ENCODE measurements around the gene IRF7. TPM values are rescaled to one million over a fixed set of nuclear protein-coding genes. Genes with fewer than 3 reads are reported as not detected.

IRF7 gene
- polyA plus RNA-seq, 2 of the 4 experiments (the other 2 are of a cell fraction) = 2.0 to 3.1 TPM

DNA sequence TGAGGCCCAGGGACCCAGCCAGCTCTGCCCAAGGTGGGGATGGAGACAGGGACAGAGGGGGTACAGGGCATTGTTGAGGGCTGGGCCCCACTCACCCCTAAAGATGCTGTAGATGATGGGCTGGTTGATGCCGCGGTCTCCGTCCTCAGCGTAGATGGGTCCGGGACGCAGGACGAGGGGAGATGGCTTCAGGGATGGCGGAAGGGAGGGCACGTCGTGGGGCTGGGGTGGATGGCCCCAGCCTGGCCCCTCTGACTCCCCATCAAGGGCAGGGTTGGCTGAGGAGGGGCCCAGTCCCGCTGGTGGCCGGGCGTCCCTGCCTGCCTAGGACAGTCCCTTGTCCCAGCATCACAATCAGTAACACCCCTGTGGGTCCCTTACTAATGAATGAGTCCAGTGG is 4.5 kb upstream of the IRF7 start:
- no peak overlapping the region for H3K27ac ChIP-seq
- ChIA-PET CTCF (interaction anchor here (1.2 kb wide), 1 partner anchor 10 kb away, joined by 3 read pairs; no protein-coding TSS in a partner anchor), POLR2A (no interaction called here)
- FAIRE-seq (no peak), DNase-seq (ENCODE audit: low read depth in 1 of 2, low spot score in 1 of 2) (no peak), ATAC-seq (no peak)
- no peak overlapping the region for H3K4me3 ChIP-seq
- 96% methylated on average over 13 of the region's 13 CpGs for WGBS (ENCODE audit: missing lambda C conversion rate)
- no peaks in the 10 kb centered on the region for H3K9me3 ChIP-seq
- peaks cover 27% of the 10 kb centered on the region for H3K4me1 ChIP-seq
- TF ChIP-seq POLR2AphosphoS2 (conservative IDR thresholded peaks at IDR 0.05; ENCODE audit: low read length) (no peak), HOXB5 (CRISPR knock-in tag; IDR thresholded peaks at IDR 0.05) (no peak), HEYL (CRISPR knock-in tag; IDR thresholded peaks at IDR 0.05) (no peak), CHD2 (IDR thresholded peaks at IDR 0.05; ENCODE audit: low read length, partially characterized antibody) (no peak), NPAS2 (CRISPR knock-in tag; IDR thresholded peaks at IDR 0.05; ENCODE audit: borderline replicate concordance) (no peak), BHLHE40 (IDR thresholded peaks at IDR 0.05; ENCODE audit: low read depth, low read length) (no peak), KDM1A (IDR thresholded peaks at IDR 0.05; ENCODE audit: low read depth) (no peak), PHF8 (IDR thresholded peaks at IDR 0.05; ENCODE audit: borderline replicate concordance, low read depth) (no peak), TFCP2L1 (CRISPR knock-in tag; IDR thresholded peaks at IDR 0.05) (no peak), CEBPB (IDR thresholded peaks at IDR 0.05) (no peak), NR3C1 (IDR thresholded peaks at IDR 0.05) (no peak)
- TF ChIP-seq, protein P1, sequence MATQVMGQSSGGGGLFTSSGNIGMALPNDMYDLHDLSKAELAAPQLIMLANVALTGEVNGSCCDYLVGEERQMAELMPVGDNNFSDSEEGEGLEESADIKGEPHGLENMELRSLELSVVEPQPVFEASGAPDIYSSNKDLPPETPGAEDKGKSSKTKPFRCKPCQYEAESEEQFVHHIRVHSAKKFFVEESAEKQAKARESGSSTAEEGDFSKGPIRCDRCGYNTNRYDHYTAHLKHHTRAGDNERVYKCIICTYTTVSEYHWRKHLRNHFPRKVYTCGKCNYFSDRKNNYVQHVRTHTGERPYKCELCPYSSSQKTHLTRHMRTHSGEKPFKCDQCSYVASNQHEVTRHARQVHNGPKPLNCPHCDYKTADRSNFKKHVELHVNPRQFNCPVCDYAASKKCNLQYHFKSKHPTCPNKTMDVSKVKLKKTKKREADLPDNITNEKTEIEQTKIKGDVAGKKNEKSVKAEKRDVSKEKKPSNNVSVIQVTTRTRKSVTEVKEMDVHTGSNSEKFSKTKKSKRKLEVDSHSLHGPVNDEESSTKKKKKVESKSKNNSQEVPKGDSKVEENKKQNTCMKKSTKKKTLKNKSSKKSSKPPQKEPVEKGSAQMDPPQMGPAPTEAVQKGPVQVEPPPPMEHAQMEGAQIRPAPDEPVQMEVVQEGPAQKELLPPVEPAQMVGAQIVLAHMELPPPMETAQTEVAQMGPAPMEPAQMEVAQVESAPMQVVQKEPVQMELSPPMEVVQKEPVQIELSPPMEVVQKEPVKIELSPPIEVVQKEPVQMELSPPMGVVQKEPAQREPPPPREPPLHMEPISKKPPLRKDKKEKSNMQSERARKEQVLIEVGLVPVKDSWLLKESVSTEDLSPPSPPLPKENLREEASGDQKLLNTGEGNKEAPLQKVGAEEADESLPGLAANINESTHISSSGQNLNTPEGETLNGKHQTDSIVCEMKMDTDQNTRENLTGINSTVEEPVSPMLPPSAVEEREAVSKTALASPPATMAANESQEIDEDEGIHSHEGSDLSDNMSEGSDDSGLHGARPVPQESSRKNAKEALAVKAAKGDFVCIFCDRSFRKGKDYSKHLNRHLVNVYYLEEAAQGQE (IDR thresholded peaks at IDR 0.05) = no peak
- TF ChIP-seq, protein P2, sequence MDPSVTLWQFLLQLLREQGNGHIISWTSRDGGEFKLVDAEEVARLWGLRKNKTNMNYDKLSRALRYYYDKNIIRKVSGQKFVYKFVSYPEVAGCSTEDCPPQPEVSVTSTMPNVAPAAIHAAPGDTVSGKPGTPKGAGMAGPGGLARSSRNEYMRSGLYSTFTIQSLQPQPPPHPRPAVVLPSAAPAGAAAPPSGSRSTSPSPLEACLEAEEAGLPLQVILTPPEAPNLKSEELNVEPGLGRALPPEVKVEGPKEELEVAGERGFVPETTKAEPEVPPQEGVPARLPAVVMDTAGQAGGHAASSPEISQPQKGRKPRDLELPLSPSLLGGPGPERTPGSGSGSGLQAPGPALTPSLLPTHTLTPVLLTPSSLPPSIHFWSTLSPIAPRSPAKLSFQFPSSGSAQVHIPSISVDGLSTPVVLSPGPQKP (IDR thresholded peaks at IDR 0.05; ENCODE audit: low read depth, low read length) = no peak
- TF ChIP-seq, protein P3, sequence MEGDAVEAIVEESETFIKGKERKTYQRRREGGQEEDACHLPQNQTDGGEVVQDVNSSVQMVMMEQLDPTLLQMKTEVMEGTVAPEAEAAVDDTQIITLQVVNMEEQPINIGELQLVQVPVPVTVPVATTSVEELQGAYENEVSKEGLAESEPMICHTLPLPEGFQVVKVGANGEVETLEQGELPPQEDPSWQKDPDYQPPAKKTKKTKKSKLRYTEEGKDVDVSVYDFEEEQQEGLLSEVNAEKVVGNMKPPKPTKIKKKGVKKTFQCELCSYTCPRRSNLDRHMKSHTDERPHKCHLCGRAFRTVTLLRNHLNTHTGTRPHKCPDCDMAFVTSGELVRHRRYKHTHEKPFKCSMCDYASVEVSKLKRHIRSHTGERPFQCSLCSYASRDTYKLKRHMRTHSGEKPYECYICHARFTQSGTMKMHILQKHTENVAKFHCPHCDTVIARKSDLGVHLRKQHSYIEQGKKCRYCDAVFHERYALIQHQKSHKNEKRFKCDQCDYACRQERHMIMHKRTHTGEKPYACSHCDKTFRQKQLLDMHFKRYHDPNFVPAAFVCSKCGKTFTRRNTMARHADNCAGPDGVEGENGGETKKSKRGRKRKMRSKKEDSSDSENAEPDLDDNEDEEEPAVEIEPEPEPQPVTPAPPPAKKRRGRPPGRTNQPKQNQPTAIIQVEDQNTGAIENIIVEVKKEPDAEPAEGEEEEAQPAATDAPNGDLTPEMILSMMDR (IDR thresholded peaks at IDR 0.05) = no peak
- H3K4me2 ChIP-seq = no peak overlapping the region

DNA sequence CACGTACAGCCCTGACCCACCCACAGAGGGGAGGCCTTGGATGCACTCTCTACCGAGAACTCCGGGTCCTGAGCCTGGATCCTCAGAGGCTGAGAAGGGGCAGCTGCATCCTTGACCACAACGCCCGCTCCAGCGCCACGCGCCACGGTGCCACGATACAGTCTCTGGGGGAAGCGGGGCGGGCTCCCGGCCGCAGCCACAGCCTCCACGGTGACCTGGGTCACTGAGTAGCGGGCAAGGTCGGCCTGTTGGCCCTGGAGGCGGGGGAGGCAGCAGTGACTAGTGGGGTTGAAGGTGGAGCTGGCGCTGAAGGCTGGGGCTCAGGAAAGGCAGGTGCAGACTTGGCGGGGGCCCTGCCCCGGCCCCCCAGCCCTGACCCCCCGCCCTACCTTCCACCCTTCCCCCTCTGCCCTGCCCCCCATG is 3.9 kb upstream of the IRF7 start:
- no peak overlapping the region for H3K27ac ChIP-seq
- CTCF ChIA-PET = interaction anchor here (1.2 kb wide), 1 partner anchor 9 kb away, joined by 3 read pairs; no protein-coding TSS in a partner anchor
- ATAC-seq = no peak
- WGBS (ENCODE audit: missing lambda C conversion rate) = 87% methylated on average over 14 of the region's 22 CpGs
- no peak for FAIRE-seq
- TF ChIP-seq FOSL2 (IDR thresholded peaks at IDR 0.05) (no peak), FOSL2 (CRISPR knock-in tag; IDR thresholded peaks at IDR 0.05) (no peak), RNF2 (IDR thresholded peaks at IDR 0.05; ENCODE audit: borderline replicate concordance, low read depth) (no peak), CBX8 (IDR thresholded peaks at IDR 0.05) (no peak), TP53 (CRISPR knock-in tag; IDR thresholded peaks at IDR 0.05) (no peak), TFCP2L1 (CRISPR knock-in tag; IDR thresholded peaks at IDR 0.05) (no peak), HDAC2 (IDR thresholded peaks at IDR 0.05) (no peak), FOXS1 (CRISPR knock-in tag; IDR thresholded peaks at IDR 0.05) (no peak), CHD4 (IDR thresholded peaks at IDR 0.05; ENCODE audit: borderline replicate concordance) (no peak)
- TF ChIP-seq, protein P4, sequence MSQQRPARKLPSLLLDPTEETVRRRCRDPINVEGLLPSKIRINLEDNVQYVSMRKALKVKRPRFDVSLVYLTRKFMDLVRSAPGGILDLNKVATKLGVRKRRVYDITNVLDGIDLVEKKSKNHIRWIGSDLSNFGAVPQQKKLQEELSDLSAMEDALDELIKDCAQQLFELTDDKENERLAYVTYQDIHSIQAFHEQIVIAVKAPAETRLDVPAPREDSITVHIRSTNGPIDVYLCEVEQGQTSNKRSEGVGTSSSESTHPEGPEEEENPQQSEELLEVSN (IDR thresholded peaks at IDR 0.05; ENCODE audit: borderline replicate concordance, low read depth) = no peak
- POLR2A ChIA-PET = no interaction called here
- no peak overlapping the region for H3K4me3 ChIP-seq
- peaks cover 27% of the 10 kb centered on the region for H3K4me1 ChIP-seq
- no peak for DNase-seq (ENCODE audit: low read depth in 1 of 2, low spot score in 1 of 2)
- H3K9me3 ChIP-seq = no peaks in the 10 kb centered on the region
- no peak overlapping the region for H3K4me2 ChIP-seq

Data from A549 (cell line).